HG02678 (cell line): ENCODE measurements around the gene KCND1.
A peak's percentile ranks its signal among the peaks of the same experiment; 100 is the strongest.

Experiments
- ATAC-seq: cut with Tn5 transposase; IDR thresholded peaks from one replicate; pipeline ENCODE4 v1.9.1; 2021; ENCODE audit warnings: mild to moderate bottlenecking, moderate library complexity; ENCODE audit not compliant: unreplicated experiment

The KCND1 gene

GRCh38 chrX:48913605-48914366, 57.9 kb downstream of the KCND1 start:
- no peak for ATAC-seq

- ATAC-seq = peak; percentile 76
Measured at GRCh38 chrX:48911412-48912182, 60.0 kb downstream of the KCND1 start, which contains the start of gene SLC35A2. Gene SLC35A2, minus strand, starts transcription at chrX:48911646. Its CDS starts 10 bp downstream, at chrX:48911636.
